ENCODE data around the gene ARHGEF28.

Gene ARHGEF28

GRCh38 chr5:73955271-73955846 lies 329.4 kb downstream of the ARHGEF28 start:
- DNase-seq = peak in 44 of 58 donors; percentile 5 to 84 (median 46)

GRCh38 chr5:73957397-73958001 lies 331.5 kb downstream of the ARHGEF28 start:
- DNase-seq = peak in 1 of 58 donors; percentile 3

- no peak for DNase-seq
Observed at GRCh38 chr5:73958037-73958436, 332.0 kb downstream of the ARHGEF28 start.

- DNase-seq = no peak
Observed at GRCh38 chr5:73960023-73960422, 334.0 kb downstream of the ARHGEF28 start.

GRCh38 chr5:73960426-73960825 lies 334.4 kb downstream of the ARHGEF28 start:
- DNase-seq = no peak

GRCh38 chr5:73962801-73963425 lies 336.9 kb downstream of the ARHGEF28 start:
- DNase-seq = no peak

GRCh38 chr5:73964352-73964865 lies 338.4 kb downstream of the ARHGEF28 start:
- DNase-seq = no peak

GRCh38 chr5:73966451-73966850 lies 340.5 kb downstream of the ARHGEF28 start:
- no peak for DNase-seq

- DNase-seq = no peak
Observed at GRCh38 chr5:73967347-73967746, 341.4 kb downstream of the ARHGEF28 start.

GRCh38 chr5:73968246-73968645 lies 342.2 kb downstream of the ARHGEF28 start:
- no peak for DNase-seq

GRCh38 chr5:73968729-73969128 lies 342.7 kb downstream of the ARHGEF28 start:
- DNase-seq = peak in 28 of 58 donors; percentile 1 to 59 (median 14)

- no peak for DNase-seq
Observed at GRCh38 chr5:73969195-73970036, 343.4 kb downstream of the ARHGEF28 start.

GRCh38 chr5:73971326-73971725 lies 345.3 kb downstream of the ARHGEF28 start:
- DNase-seq = no peak

- DNase-seq = no peak
Observed at GRCh38 chr5:73973135-73973534, 347.1 kb downstream of the ARHGEF28 start.

GRCh38 chr5:73974871-73975360 lies 348.9 kb downstream of the ARHGEF28 start:
- no peak for DNase-seq

GRCh38 chr5:73975845-73976244 lies 349.8 kb downstream of the ARHGEF28 start:
- DNase-seq = no peak

GRCh38 chr5:73977146-73977545 lies 351.1 kb downstream of the ARHGEF28 start:
- DNase-seq = no peak

- no peak for DNase-seq
Observed at GRCh38 chr5:73979321-73979720, 353.3 kb downstream of the ARHGEF28 start.

GRCh38 chr5:73981704-73982103 lies 355.7 kb downstream of the ARHGEF28 start:
- no peak for DNase-seq

- no peak for DNase-seq
Observed at GRCh38 chr5:73983644-73984043, 357.6 kb downstream of the ARHGEF28 start.

- DNase-seq = no peak
Observed at GRCh38 chr5:73985145-73985544, 359.1 kb downstream of the ARHGEF28 start.

- no peak for DNase-seq
Observed at GRCh38 chr5:73986729-73987128, 360.7 kb downstream of the ARHGEF28 start.
